H9 (cell line): ENCODE measurements around the gene C2orf49. TPM values are rescaled to one million over a fixed set of nuclear protein-coding genes. Genes with fewer than 3 reads are reported as not detected.

ENCODE experiments used
- DNase-seq: peaks from one replicate; pipeline ENCODE4 v3.0.0-alpha.2; 2017
- H2AFZ ChIP-seq: one replicate; pipeline ENCODE4 v1.6.1; 2013; ENCODE audit warnings: mild to moderate bottlenecking, low read length, control low read depth, moderate library complexity
- H2AK5ac ChIP-seq: 2 replicates; pipeline ENCODE4 v1.6.1; 2013; ENCODE audit warnings: low read length, control low read depth, mixed read lengths; ENCODE audit not compliant: insufficient read length
- H2BK120ac ChIP-seq: one replicate; pipeline ENCODE4 v1.6.1; 2013; ENCODE audit warnings: low read depth, mild to moderate bottlenecking, low read length, control low read depth, inconsistent platforms; ENCODE audit not compliant: poor library complexity, severe bottlenecking
- H2BK12ac ChIP-seq: 2 replicates; pipeline ENCODE4 v1.6.1; 2013; ENCODE audit warnings: low read length, control low read depth, mixed read lengths, low read depth; ENCODE audit not compliant: insufficient read length
- H2BK15ac ChIP-seq: 2 replicates; pipeline ENCODE4 v1.6.1; 2013; ENCODE audit warnings: low read depth, low read length, control low read depth
- H2BK20ac ChIP-seq: one replicate; pipeline ENCODE4 v1.6.1; 2013; ENCODE audit warnings: low read depth, mild to moderate bottlenecking, low read length, control low read depth, inconsistent platforms; ENCODE audit not compliant: poor library complexity, severe bottlenecking
- H2BK5ac ChIP-seq: 2 replicates; pipeline ENCODE4 v1.6.1; 2013; ENCODE audit warnings: low read length, control low read depth, mixed read lengths; ENCODE audit not compliant: insufficient read length
- H3K14ac ChIP-seq: 2 replicates; pipeline ENCODE4 v1.6.1; 2013; ENCODE audit warnings: low read length, control low read depth; ENCODE audit not compliant: insufficient read depth
- H3K18ac ChIP-seq: 2 replicates; pipeline ENCODE4 v1.6.1; 2013; ENCODE audit warnings: low read depth, mild to moderate bottlenecking, mixed read lengths, low read length, control low read depth; ENCODE audit not compliant: insufficient read length
- H3K23ac ChIP-seq: 2 replicates; pipeline ENCODE4 v1.6.1; 2013; ENCODE audit warnings: low read length, control low read depth, mixed read lengths, low read depth; ENCODE audit not compliant: insufficient read length
- H3K23me2 ChIP-seq: 2 replicates; pipeline ENCODE4 v1.6.1; 2013; ENCODE audit warnings: low read depth, mild to moderate bottlenecking, mixed read lengths, low read length, control low read depth; ENCODE audit not compliant: insufficient read length, poor library complexity, severe bottlenecking
- H3K27ac ChIP-seq: 2 replicates; pipeline ENCODE4 v1.5.1; 2013; ENCODE audit warnings: low read length, control low read depth, mixed read lengths, low read depth; ENCODE audit not compliant: insufficient read length
- H3K27me3 ChIP-seq: 2 replicates; pipeline ENCODE4 v1.6.1; 2013; ENCODE audit warnings: low read length, control low read depth, inconsistent platforms; ENCODE audit not compliant: insufficient read depth
- H3K4ac ChIP-seq: 2 replicates; pipeline ENCODE4 v1.6.1; 2013; ENCODE audit warnings: low read depth, mild to moderate bottlenecking, control low read depth, inconsistent platforms, low read length, moderate library complexity
- H3K4me1 ChIP-seq: 2 replicates; pipeline ENCODE4 v1.6.1; 2013; ENCODE audit warnings: low read length, control low read depth, inconsistent platforms; ENCODE audit not compliant: insufficient read depth
- H3K4me2 ChIP-seq: 2 replicates; pipeline ENCODE4 v1.6.1; 2013; ENCODE audit warnings: low read length, control low read depth, mixed read lengths; ENCODE audit not compliant: insufficient read length, insufficient read depth
- H3K56ac ChIP-seq: 2 replicates; pipeline ENCODE4 v1.6.1; 2013; ENCODE audit warnings: low read depth, mild to moderate bottlenecking, mixed read lengths, low read length, control low read depth; ENCODE audit not compliant: insufficient read length
- H3K79me1 ChIP-seq: 2 replicates; pipeline ENCODE4 v1.6.1; 2013; ENCODE audit warnings: low read depth, mild to moderate bottlenecking, moderate library complexity, low read length, control low read depth, inconsistent platforms; ENCODE audit not compliant: insufficient read depth, poor library complexity, severe bottlenecking
- H3K79me2 ChIP-seq: 2 replicates; pipeline ENCODE4 v1.6.1; 2013; ENCODE audit warnings: low read length, control low read depth, inconsistent platforms; ENCODE audit not compliant: insufficient read depth
- H3K9ac ChIP-seq: 2 replicates; pipeline ENCODE4 v1.6.1; 2013; ENCODE audit warnings: low read length, control low read depth, mixed read lengths; ENCODE audit not compliant: insufficient read length; ENCODE audit errors: extremely low read depth
- H3K9me3 ChIP-seq: one replicate; pipeline ENCODE4 v1.6.1; 2013; ENCODE audit warnings: low read depth, low read length, inconsistent platforms; ENCODE audit not compliant: control insufficient read depth
- H3T11ph ChIP-seq: one replicate; pipeline ENCODE4 v1.6.1; 2013; ENCODE audit warnings: mild to moderate bottlenecking, low read length, control low read depth, inconsistent platforms
- H4K20me1 ChIP-seq: one replicate; pipeline ENCODE4 v1.6.1; 2013; ENCODE audit not compliant: control insufficient read depth, insufficient read length, insufficient read depth
- H4K5ac ChIP-seq: 2 replicates; pipeline ENCODE4 v1.6.1; 2013; ENCODE audit warnings: low read depth, mild to moderate bottlenecking, mixed read lengths, low read length, control low read depth; ENCODE audit not compliant: insufficient read length
- H4K8ac ChIP-seq: replicated peaks from 2 replicates; pipeline ENCODE4 v1.6.1; 2013; ENCODE audit warnings: low read length, control low read depth, mixed read lengths, low read depth; ENCODE audit not compliant: insufficient read length
- H4K91ac ChIP-seq: 2 replicates; pipeline ENCODE4 v1.6.1; 2013; ENCODE audit warnings: low read depth, mild to moderate bottlenecking, moderate library complexity, mixed read lengths, low read length, control low read depth; ENCODE audit not compliant: insufficient read length
- H3K27ac Mint-ChIP-seq, 3 experiments: 2 replicates in 2 of 3; 3 replicates in 1 of 3; pipeline ENCODE4 v1.8.0; 2020 to 2021; ENCODE audit warnings: mixed read lengths in 3 of 3, mild to moderate bottlenecking in 1 of 3, moderate library complexity in 1 of 3
- H3K27me3 Mint-ChIP-seq: 2 replicates; pipeline ENCODE4 v1.8.0; 2021; ENCODE audit warnings: low read depth, mild to moderate bottlenecking, moderate library complexity, mixed read lengths
- H3K36me3 Mint-ChIP-seq, 3 experiments: 2 replicates in 2 of 3; 3 replicates in 1 of 3; pipeline ENCODE4 v1.8.0; 2020 to 2021; ENCODE audit warnings: low read depth in 3 of 3, mixed read lengths in 3 of 3; ENCODE audit not compliant: insufficient read depth in 1 of 3
- H3K4me1 Mint-ChIP-seq, 2 experiments: 2 replicates each; pipeline ENCODE4 v1.8.0; 2020; ENCODE audit warnings: mixed read lengths in 2 of 2
- H3K4me3 Mint-ChIP-seq, 2 experiments: 2 replicates in 1 of 2; 3 replicates in 1 of 2; pipeline ENCODE4 v1.8.0; 2020 to 2021; ENCODE audit warnings: mild to moderate bottlenecking in 2 of 2, mixed read lengths in 2 of 2, moderate library complexity in 1 of 2
- H3K9me3 Mint-ChIP-seq, 2 experiments: 2 replicates in 1 of 2; 3 replicates in 1 of 2; pipeline ENCODE4 v1.8.0; 2020; ENCODE audit warnings: mild to moderate bottlenecking in 2 of 2, mixed read lengths in 2 of 2, moderate library complexity in 1 of 2
- WGBS: extraction: QIAGEN DNeasy Blood & Tissue Kit; methylation state at CpG from one replicate; pipeline ENCODE4 v1.1.7; 2013; ENCODE audit warnings: missing lambda C conversion rate, low lambda C conversion rate, mixed read lengths; ENCODE audit not compliant: insufficient read length; ENCODE audit errors: extremely low coverage; 5-methylcytosine and 5-hydroxymethylcytosine counted together
- total RNA-seq: library from RNA; stranded (reverse); gene quantifications from 2 replicates; pipeline ENCODE4 v1.2.1, GENCODE V29; 2021
- TF ChIP-seq, protein P1 (sequence below): fragments of 200-600 bp; sonication (generic); conservative IDR thresholded peaks from 3 replicates; pipeline ENCODE4 v1.8.0; 2021; ENCODE audit warnings: antibody characterized with exemption, mild to moderate bottlenecking

The C2orf49 gene
- total RNA-seq, 1 experiment from 2014 or later: 18.8 TPM

DNA sequence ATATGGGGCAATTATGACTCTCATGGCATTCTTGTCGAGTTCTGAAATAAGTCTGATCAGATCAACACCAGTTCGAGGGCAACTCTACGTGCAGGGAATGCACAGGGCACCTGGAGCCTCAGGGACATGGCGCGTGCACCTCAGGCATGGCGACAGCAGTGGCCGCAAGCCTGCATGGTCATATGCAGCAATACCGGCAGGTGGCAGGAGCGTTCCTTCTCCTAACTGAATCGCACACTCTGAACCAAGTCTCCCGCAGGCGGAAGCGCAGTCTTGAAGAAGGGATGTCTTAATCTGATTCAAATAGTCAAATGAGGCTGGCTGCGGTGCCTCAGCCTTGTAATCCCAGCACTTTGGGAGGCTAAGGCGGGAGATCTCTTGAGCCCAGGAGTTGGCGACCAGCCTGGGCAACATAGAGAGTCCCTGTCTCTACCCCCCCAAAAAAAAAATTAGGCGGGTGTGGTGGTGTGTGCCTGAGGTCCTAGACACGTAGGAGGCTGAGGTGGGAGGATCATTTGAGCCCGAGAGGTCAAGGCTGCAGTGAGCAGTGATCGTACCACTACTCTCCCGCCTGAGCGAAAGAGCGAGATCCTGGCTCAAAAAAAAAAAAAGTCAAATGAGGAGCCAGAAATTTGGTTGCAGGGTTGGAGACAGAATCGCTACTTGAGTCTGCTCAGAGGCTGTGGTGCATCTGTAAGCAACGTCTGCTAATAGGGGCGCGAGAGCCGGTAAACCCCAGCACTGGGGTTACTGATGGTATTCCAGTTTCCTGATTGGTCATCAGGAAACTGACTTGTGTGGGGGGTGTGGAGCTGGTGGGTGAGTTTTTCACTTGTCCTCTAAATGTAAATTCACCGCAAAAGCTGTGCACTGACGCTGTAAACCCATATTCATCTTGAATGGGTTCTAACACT is 32.7 kb downstream of the C2orf49 start:
- no peak overlapping the region; a peak in 1 of 5 replicates for H3K4me3 Mint-ChIP-seq
- Histone ChIP-seq H2BK15ac (no peak overlapping the region), H4K20me1 (no peaks in the 10 kb centered on the region), H3K79me2 (no peaks in the 10 kb centered on the region), H3K4ac (no peak overlapping the region), H2BK12ac (no peak overlapping the region), H2AK5ac (no peak overlapping the region), H2BK5ac (no peak overlapping the region), H2BK20ac (no peak overlapping the region), H2BK120ac (no peak overlapping the region), H2AFZ (no peak overlapping the region), H4K5ac (no peak overlapping the region), H3K27ac (no peak overlapping the region), H3K79me1 (no peaks in the 10 kb centered on the region), H3K27me3 (no peaks in the 10 kb centered on the region), H3K23ac (no peak overlapping the region), H3K9me3 (no peaks in the 10 kb centered on the region), H3K14ac (no peak overlapping the region), H4K8ac (no peak overlapping the region), H3K23me2 (no peaks in the 10 kb centered on the region), H3K4me2 (no peak overlapping the region), H4K91ac (no peak overlapping the region), H3K4me1 (no peaks in the 10 kb centered on the region), H3K9ac (no peak overlapping the region), H3K56ac (no peak overlapping the region), H3K18ac (no peak overlapping the region), H3T11ph (no peak overlapping the region)
- H3K9me3 Mint-ChIP-seq: no peaks in the 10 kb centered on the region
- no CpG with 5 or more reads among the region's 30 CpGs for WGBS
- peaks cover 2 to 7% of the 10 kb centered on the region in 2 experiments for H3K4me1 Mint-ChIP-seq
- DNase-seq: peak; percentile 90
- H3K27me3 Mint-ChIP-seq: no peaks in the 10 kb centered on the region
- TF ChIP-seq, protein P1, sequence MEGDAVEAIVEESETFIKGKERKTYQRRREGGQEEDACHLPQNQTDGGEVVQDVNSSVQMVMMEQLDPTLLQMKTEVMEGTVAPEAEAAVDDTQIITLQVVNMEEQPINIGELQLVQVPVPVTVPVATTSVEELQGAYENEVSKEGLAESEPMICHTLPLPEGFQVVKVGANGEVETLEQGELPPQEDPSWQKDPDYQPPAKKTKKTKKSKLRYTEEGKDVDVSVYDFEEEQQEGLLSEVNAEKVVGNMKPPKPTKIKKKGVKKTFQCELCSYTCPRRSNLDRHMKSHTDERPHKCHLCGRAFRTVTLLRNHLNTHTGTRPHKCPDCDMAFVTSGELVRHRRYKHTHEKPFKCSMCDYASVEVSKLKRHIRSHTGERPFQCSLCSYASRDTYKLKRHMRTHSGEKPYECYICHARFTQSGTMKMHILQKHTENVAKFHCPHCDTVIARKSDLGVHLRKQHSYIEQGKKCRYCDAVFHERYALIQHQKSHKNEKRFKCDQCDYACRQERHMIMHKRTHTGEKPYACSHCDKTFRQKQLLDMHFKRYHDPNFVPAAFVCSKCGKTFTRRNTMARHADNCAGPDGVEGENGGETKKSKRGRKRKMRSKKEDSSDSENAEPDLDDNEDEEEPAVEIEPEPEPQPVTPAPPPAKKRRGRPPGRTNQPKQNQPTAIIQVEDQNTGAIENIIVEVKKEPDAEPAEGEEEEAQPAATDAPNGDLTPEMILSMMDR: peak; percentile 93
- H3K36me3 Mint-ChIP-seq: peaks cover 10 to 54% (median 43%) of the 10 kb centered on the region in 3 experiments; a peak in 6 of 7 replicates
- H3K27ac Mint-ChIP-seq: peak overlapping the region in 1 of 3 experiments; percentile 45; a peak in 2 of 7 replicates
